Adipocyte (in vitro differentiated cells): Measurements from ENCODE around the gene SLCO4A1.

Experiments
- DNase-seq: peaks from one replicate; pipeline ENCODE4 v3.0.0-alpha.2; 2015; ENCODE audit warnings: low read depth
- H3K27me3 ChIP-seq: replicated peaks from 2 replicates; pipeline ENCODE4 v1.7.0; 2013; ENCODE audit warnings: mild to moderate bottlenecking, low read length, moderate library complexity; ENCODE audit not compliant: control insufficient read depth, insufficient read depth
- H3K36me3 ChIP-seq: 2 replicates; pipeline ENCODE4 v1.7.0; 2013; ENCODE audit warnings: low read length, mild to moderate bottlenecking, moderate library complexity; ENCODE audit not compliant: control insufficient read depth, insufficient read depth, severe bottlenecking
- H3K4me1 ChIP-seq: 2 replicates; pipeline ENCODE4 v1.7.0; 2013; ENCODE audit warnings: mild to moderate bottlenecking, low read length, moderate library complexity; ENCODE audit not compliant: control insufficient read depth, insufficient read depth
- H3K4me3 ChIP-seq: 2 replicates; pipeline ENCODE4 v1.7.0; 2013; ENCODE audit warnings: mild to moderate bottlenecking, low read length, moderate library complexity
- H3K9ac ChIP-seq: 2 replicates; pipeline ENCODE4 v1.7.0; 2013; ENCODE audit warnings: mild to moderate bottlenecking, low read length, moderate library complexity
- H3K9me3 ChIP-seq: 2 replicates; pipeline ENCODE4 v1.7.0; 2013; ENCODE audit warnings: mild to moderate bottlenecking, low read length, moderate library complexity; ENCODE audit not compliant: control insufficient read depth

The SLCO4A1 gene

GRCh38 chr20:62719250-62719935, 77.1 kb downstream of the SLCO4A1 start:
- Histone ChIP-seq H3K9me3 (peaks cover 17% of the 10 kb centered on the region), H3K9ac (no peak overlapping the region), H3K4me3 (no peak overlapping the region), H3K4me1 (peaks cover 4% of the 10 kb centered on the region), H3K36me3 (no peaks in the 10 kb centered on the region), H3K27me3 (peaks cover 48% of the 10 kb centered on the region)
- no peak for DNase-seq
